GM21367 (cell line): ENCODE measurements around the gene TDRD3.

ENCODE experiments used
- ATAC-seq: cut with Tn5 transposase; IDR thresholded peaks from one replicate; pipeline ENCODE4 v1.9.1; 2021; ENCODE audit not compliant: unreplicated experiment

Gene TDRD3

DNA sequence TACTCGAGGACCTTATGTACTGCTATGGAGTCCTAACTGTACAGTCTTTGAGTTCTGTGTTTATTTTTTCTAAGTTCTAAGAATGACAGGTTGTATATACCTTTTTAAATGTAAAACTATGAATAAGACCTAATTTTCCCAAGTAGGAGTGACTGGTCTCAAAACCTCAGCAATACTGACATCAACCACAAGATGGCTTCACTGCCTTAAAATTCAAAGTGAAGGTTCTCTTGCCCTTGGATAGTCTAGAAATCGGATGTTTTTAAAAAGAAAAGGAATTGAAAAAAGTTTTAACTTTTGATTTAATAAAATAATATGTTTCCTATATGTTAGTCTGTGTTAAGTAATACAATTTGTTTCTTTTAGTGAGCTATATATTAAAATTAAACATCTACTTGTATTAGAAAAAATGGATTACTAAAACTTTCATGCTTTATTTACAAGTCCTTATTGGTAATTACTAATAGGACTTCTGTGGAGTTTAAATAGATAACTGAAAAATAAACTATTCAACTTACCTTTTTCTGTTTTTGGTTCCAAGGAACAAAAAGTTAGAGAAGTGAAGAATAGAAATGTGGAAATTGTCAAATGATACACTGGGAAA lies 52.0 kb downstream of the TDRD3 start:
- ATAC-seq, result peak; percentile 91

DNA sequence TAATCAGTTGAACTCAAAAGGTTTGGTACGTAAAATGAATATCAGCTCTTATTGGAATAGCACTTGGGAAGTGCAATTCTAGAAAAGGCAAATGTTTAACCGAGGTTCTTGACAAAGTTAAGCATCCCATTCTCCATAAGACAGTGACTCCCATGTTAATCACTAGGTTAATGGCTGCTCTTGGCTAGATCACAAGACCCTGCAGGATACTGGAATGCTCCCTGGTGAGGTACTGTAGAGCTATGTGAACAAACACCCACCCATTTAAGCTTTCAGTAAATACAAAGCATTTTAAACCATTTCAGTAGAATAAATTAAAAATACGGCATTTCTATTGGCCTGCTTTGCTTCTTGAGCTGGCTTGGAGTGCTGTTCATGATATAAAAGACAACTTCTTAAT lies 56.5 kb downstream of the TDRD3 start:
- no peak for ATAC-seq

DNA sequence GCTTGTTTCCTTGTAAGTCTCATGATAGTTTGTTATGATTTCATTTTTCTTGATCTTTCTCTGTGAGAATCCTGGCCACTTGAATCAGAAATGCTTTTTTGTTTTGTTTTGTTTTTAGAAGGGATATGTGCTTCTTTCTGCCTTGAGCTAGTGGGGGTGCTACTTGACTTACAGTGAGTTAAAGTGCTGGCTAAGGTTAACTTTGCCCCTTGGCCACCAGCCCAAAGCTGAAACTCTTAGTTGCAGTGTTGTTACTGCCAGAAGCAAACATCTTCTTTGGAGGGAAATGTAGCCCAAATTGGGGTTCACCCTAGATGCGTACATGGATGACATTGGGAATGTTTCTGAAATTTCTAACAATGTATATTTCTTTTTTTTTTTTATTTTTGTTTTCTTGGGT lies 57.4 kb downstream of the TDRD3 start:
- ATAC-seq, result no peak

DNA sequence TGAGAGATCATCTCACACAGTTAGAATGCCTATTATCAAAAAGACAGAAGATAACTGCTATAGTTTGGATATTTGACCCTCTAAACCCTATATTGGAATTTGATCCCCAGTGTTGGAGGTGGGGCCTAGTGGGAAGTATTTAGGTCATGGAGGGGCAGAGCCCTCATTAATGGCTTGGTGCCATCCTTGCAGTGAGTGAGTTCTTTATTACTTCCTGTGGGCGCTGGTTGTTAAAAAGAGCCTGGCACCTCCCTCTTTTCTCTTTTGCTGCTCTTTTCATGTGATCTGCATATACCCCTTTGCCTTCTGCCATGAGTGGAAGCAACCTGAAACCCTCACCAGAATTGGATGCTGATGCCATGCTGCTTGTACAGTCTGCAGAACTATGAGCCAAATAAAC lies 66.8 kb downstream of the TDRD3 start:
- no peak for ATAC-seq

DNA sequence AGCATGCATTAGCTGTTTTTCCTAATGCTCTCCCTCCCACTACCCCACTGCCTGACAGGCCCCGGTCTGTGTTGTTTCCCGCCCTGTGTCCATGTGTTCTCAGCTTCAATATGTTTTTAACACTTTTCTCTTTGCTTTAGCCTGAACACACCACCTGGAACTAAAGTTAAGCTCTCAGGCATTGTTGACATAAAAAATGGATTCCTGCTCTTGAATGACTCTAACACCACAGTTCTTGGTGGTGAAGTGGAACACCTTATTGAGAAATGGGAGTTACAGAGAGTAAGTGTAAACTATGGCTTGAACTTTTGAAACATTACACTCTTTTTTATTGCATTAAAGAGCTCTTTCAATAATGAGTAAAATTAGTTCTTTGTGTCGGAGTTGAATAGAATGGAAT lies 70.1 kb downstream of the TDRD3 start:
- no peak for ATAC-seq

DNA sequence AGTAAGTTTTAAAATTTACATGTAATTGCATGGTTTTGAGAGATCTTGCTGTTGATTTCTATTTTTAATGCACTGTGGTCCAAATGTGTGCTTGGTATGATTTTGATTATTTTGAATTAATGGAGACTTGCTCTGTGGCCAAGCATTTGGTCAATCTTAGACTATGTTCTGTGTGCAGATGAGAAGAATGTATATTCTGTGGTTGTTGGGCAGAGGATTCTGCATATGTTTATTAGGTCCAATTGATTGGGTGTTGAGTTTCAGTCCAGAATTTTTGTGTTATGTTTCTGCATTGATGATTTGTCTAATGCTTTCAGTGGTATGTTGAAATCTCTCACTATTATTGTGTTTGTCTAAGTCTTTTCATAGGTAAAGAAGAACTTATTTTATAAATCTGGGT lies 82.3 kb downstream of the TDRD3 start:
- no peak for ATAC-seq

DNA sequence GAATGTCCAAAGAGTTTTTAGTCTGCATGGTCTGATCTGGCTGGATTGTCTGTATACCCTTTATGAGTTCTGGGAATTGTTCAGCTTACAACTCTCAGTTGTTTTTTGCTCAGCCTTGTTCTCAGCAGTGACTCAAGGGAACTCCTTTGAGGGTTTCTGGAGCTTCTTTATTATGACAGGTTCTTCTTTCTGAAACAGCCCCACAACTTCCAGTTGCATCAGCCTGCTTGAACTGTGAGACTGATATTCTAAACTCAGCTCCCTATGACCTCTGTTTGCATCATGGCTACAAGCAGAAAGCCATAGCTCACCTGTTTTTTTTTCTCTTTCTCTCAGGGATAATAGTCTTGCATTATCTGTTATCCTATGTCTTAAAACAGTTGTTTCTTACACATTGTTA lies 85.0 kb downstream of the TDRD3 start:
- no peak for ATAC-seq

DNA sequence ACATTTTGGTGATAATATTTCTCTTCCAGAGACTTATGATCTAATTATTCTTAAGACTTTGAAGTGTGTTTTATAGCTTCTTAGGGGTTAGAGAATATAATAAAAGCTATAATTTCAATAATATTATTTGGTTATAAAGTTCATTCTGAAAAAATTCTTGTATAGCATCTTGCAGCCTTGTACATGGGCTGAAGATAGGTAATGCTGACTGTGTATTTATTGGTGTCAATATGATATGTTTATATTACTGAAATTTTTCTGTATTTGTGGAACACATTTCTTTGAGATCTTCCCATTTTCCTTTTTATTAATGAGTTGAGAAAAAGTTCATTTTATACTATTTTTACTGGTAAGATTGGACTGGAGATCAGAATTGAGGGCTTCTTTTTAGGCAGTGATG lies 87.8 kb downstream of the TDRD3 start:
- ATAC-seq, result no peak

DNA sequence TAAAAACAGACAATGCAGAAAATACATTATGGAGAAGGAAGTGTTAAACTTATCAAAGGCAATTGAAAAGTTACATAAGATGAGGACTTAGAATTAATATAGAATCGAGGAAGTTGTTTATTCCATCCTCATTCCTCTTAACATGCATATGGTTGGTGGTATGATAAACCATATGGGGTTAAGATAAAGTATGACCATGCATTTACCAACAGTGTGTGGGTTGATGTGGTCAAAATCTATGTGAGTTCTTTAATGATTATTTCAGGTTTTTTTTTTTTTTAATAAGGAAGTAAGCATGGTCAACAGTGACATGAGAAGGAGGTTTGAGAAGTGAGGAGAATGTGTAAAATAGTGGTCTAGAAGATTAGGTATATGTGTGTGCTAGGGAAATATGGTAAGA lies 94.5 kb downstream of the TDRD3 start:
- ATAC-seq, result no peak

DNA sequence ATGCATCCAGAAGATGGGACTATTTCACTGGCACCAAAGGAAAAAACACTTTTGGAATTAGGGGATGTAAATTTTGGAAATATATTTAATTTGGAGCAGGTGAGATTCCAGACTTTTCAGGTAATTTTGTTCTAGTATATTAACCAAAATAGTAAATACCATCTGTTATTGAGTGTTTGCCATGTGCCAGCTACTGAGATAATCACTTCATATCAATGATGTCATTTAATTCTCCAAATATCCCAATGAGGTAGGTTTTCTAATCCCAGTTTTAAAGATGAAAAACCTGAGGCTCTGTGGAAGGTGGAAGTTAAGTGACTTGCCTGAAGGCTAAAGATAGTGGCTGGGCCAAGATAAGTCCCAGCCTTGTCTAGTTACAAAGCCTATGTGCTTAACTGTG lies 95.2 kb downstream of the TDRD3 start:
- no peak for ATAC-seq

DNA sequence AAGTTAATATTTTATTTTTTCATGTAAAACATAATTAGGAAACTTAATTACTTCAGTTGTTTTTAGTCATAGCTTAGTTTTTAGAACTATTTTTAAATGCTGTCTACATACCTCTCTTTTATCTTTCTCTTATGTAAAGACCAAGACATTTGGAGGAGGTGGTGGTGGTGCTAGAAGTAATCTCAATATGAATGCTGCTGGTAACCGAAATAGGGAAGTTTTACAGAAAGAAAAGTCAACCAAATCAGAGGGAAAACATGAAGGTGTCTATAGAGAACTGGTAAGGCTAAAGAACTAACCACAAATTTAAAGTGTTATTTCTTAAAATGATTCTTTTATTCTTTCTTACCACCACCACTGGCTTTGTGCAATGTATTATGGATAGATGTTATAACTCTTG lies 97.3 kb downstream of the TDRD3 start:
- no peak for ATAC-seq

DNA sequence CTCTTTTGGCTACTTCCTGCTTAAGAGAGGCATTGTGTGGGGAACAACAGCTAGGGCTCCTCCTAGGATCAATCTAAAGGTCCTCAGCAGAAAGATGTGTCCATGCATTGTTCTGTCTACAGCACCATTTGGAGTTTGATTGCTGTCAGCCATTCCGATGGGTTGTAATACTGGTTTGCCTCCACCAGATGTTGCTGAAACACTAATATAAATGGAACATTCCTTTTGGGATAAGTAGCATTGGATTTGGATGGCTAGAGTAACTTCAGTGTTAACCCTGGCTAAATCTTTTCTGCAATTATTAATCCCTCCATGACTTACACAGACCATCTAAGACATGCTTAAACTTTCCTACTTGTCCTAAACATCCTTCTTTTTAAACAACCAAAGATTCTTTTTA lies 104.2 kb downstream of the TDRD3 start:
- no peak for ATAC-seq

DNA sequence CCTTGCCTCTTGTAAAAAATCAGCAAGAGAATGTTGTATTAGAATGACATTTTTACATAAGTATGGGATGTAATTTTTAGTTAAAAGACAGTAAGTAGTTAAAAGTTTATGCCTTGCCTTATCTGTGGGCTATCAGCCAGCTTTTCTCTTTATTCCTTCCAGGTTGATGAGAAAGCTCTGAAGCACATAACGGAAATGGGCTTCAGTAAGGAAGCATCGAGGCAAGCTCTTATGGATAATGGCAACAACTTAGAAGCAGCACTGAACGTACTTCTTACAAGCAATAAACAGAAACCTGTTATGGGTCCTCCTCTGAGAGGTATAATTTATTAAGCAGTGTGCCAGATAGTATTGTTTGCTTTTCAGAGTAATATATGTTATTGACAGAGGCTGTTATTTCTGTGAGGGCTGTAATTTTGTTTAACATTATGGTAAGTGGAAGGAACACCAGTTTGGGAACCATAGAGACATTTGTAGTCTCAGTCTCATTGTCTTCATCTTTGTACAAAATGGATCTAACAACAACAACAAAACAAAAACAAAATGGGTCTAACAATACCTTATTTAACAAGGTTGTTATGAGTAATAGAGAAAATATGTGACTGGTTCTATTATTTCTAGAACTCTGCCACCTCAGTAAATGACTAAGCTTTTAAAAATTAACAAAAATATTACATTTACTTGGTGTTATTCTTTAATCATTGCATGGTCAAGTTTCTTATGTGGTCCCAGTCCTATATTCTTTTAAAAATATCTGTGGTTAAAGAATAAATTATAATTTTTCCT lies 112.8 kb downstream of the TDRD3 start:
- ATAC-seq, result no peak

DNA sequence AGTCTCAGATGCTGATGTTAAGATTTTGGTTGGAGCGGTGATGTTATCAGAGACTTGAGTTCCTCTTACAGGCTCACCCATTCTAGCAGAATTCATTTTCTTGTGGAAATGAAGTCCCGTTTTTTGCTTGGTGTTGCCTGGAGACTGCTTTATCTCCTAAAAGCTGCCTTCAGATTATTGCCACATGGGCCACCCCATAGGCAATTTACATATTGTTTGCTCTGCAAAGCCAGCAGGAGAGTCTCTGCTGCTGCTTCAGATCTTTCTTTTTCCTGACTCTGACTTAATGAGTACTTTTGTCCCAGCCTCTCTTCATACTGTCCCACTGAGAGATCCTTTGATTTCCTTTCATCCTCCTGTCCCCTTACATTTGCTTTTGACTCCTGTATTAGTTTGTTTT lies 114.6 kb downstream of the TDRD3 start:
- no peak for ATAC-seq

DNA sequence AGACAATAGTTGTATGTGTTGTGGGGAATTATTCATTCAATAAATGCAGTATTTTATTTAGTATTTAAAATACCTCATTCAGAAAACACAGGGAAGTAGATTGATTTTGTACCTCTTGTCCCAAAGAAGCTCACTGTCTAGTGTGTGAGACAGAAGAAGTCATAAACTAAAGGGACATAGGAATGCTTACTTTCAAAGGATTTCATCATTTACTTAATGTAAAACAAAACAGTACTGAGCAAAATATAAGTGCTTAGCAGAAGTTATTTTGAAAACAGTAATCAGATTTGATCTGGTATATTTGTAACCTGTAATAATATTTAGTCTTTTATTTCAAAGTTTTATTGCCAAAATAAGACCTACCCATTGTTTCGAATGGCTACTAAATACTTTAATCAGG lies 117.9 kb downstream of the TDRD3 start:
- ATAC-seq, result no peak

DNA sequence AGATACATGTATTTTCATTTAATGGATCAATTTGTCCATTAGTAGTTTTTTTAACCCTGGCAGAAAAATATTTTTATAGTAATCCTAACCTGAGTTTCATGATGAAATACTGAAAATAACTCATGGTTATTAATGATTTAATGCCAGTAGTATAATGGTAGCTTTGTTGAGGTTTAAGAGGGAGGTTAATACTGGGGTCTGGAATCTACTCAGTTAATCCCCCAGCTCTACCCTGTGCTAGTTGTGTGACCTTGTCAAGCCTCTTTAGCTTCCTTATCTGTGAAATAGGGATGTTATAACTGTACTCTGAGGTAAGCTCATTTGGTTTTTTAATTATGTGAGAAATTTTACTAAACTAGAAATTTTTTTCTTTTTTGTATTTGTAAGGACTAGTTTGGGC lies 122.5 kb downstream of the TDRD3 start:
- ATAC-seq, result no peak

DNA sequence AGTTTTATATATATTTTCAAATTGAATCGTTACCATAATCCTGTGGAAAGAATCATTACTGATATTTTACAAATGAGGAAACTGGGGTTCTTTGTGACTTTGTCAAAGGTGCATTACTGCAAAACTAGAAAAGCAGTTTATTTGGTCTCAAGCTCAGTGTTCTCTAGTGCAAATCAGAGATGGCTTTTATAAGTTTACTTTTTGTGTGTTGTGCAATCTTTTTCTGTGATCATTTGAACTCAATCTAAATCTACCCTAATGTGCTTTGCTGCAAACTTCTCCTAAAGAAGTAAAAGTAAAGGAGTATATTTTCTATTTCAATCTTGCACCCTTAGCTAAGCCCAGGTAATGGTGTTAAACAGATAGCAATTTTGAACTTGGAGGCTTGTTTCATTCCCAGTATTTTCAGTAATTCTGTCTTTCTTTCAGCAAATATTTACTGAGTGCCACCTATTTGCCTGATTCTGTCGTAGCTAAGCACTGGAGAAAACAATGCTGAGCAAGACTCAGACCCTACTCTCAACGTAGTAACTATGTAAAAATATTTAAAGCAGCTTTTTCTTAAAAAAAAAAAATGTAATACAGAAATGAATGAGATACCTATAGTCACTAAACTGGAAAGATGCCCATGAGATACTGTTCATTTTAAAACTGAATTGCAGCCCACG lies 124.0 kb downstream of the TDRD3 start:
- no peak for ATAC-seq

DNA sequence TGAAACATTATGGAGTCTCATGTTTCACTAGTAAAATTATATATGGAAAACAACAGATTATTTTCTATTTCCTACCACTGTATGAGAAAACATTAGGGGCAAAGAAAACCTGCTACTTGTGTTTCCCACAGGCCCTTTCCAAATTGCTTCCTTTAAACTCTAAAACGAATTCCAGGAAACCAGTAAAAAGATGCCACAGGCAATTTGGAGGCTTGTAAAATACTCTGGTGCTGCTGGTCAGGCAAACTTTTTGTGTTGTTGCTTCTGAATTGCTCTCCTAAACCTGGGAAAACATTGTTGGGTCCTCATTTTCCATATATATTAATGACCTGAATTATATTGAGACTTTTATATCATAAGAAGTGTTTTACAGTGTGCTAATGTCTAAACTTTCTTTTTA lies 141.5 kb downstream of the TDRD3 start:
- no peak for ATAC-seq

DNA sequence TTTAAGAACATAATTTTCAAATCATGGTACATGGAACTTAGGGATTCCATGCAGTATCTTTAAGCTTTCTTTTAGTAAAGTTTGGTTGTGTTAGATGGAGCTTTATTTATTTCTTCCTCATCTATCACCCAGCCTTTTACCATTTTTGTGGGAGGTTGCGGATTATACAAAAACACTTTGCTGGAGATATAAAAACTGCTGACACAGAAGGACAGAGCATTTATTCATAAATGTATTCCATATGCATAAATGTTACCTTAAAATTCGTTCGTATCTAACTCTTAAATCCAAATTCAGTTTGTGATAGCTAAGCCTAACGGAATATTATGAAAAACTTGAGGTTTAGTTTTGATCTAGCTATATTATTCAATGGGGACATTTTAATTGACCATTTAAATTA lies 143.3 kb downstream of the TDRD3 start:
- no peak for ATAC-seq

DNA sequence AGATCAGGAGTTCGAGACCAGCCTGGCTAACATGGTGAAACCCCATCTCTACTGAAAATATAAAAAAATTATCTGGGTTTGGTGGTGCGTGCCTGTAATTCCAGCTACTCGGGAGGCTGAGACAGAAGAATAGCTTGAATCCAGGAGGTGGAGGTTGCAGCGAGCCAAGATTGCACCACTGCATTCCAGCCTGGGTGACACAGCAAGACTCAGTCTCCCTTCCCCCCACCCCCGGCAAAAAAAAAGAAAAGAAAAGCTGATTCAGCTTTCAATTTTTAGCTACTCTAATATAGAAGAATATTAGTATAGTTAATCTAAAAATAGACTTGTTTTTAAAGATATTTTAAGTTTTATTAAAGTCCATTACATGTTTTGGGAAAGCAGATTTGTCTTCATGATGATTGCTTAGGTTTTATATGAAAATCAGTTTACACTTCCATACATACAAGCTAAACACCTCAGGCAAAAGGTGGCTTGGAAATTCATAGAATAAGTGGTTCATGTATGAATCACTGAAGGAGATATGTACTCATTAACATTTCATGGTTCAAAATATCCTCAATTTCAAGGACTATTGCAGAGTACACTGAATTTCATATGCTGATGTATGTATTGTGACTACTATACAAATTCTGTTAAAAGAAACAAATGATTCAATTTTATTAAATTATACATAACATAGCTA lies 165.2 kb downstream of the TDRD3 start:
- ATAC-seq, result no peak

DNA sequence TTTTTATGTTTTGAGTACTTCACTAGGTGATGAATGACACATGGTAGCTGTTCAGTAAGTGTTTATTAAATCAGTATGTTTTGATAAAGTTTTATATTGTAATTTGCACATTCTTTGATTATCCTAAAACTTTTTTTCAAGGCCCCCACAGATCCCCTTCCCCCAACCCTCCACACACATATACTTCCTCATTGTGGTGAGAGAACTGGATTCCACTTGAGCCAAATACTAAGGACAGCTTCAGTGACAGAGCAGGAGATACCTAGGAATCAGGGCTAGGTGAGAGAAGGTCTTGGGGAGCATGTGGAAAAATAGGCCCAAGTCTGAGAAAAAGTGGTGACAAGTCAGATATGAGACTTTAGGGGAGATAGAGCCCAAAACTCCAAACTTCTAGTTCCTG lies 174.6 kb downstream of the TDRD3 start:
- no peak for ATAC-seq
